Adrenal gland (tissue), 5 donors: Measurements from ENCODE around the gene PEAR1.

Experiments
- CTCF ChIP-seq, 6 experiments: fragments of 450-650 bp in 4 of 6; fragments of 200-600 bp in 2 of 6; sonication (generic) in 1 of 6; IDR thresholded peaks; 1 replicate in 5 of 6; 2 replicates in 1 of 6; pipeline versions ENCODE4 v1.5.1 to v1.8.0; 2016 to 2021; ENCODE audit warnings: antibody characterized with exemption in 6 of 6, mild to moderate bottlenecking in 2 of 6, moderate library complexity in 1 of 6
- POLR2A ChIP-seq, 2 donors: fragments of 450-650 bp; IDR thresholded peaks; one replicate each; pipeline ENCODE4 v1.6.1; 2017; ENCODE audit warnings: antibody characterized with exemption in 2 of 2, mild to moderate bottlenecking in 2 of 2, moderate library complexity in 1 of 2
- donor health status: DM: no; HTN: no; CAD: no.

DNA sequence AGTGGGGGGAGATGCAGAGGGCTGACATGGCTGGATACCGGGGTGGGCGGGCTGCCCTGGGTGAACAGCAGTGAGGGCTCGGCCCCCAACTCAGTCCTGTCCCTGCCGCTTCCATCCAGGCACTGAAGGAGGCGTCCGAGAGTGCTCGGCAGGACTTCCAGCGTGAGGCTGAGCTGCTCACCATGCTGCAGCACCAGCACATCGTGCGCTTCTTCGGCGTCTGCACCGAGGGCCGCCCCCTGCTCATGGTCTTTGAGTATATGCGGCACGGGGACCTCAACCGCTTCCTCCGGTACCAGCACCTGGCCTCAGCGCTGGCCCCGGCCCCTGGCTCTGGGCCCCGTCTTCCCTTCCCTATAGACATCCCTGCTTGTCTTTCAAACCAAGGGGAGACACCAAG, 17.2 kb upstream of the PEAR1 start:
- no peak for TF ChIP-seq CTCF (IDR thresholded peaks at IDR 0.05)
- no peak for TF ChIP-seq POLR2A (IDR thresholded peaks at IDR 0.05)
